H1 (cell line): ENCODE results near the gene SH3PXD2B. TPM values are rescaled to one million over a fixed set of nuclear protein-coding genes. Genes with fewer than 3 reads are reported as not detected.

Experiments
- CTCF ChIA-PET: fragments of 300-600 bp; sonication (Branson Sonifier 250); formaldehyde crosslinking; loops from one replicate; lab custom pipeline; 2021; ENCODE audit not compliant: partially characterized antibody; lab: Charles Lee
- POLR2A ChIA-PET: fragments of 300-600 bp; sonication (Branson Sonifier 250); formaldehyde crosslinking; loops from one replicate; lab custom pipeline; 2021; ENCODE audit warnings: inconsistent platforms; ENCODE audit not compliant: partially characterized antibody; lab: Charles Lee
- DNase-seq, 2 experiments: peaks; one replicate each; pipeline versions ENCODE4 v3.0.0 to v3.0.0-alpha.2; 2010 to 2022; ENCODE audit warnings: low spot score in 2 of 2, low read depth in 1 of 2, mixed read lengths in 1 of 2
- FAIRE-seq: peaks from 2 replicates; lab custom pipeline; 2011; peaks lifted over from hg19 to GRCh38; lab: Jason Lieb, UNC
- H2AFZ ChIP-seq: 2 replicates; pipeline ENCODE4 v1.8.1; 2012; ENCODE audit warnings: low read length, inconsistent platforms
- H2AK5ac ChIP-seq: 2 replicates; pipeline ENCODE4 v1.6.1; 2013; ENCODE audit warnings: low read depth, low read length
- H2BK120ac ChIP-seq: replicated peaks from 2 replicates; pipeline ENCODE3; 2013; ENCODE audit warnings: low read depth, low read length, inconsistent platforms
- H2BK12ac ChIP-seq: 2 replicates; pipeline ENCODE4 v1.6.1; 2013; ENCODE audit warnings: low read depth, low read length
- H2BK15ac ChIP-seq: 2 replicates; pipeline ENCODE4 v1.6.1; 2013; ENCODE audit warnings: low read length
- H2BK20ac ChIP-seq: 2 replicates; pipeline ENCODE4 v1.6.1; 2013; ENCODE audit warnings: low read length
- H2BK5ac ChIP-seq: 2 replicates; pipeline ENCODE4 v1.6.1; 2013; ENCODE audit warnings: low read depth, low read length
- H3K14ac ChIP-seq: 2 replicates; pipeline ENCODE4 v1.6.1; 2013; ENCODE audit warnings: inconsistent platforms; ENCODE audit not compliant: insufficient read length
- H3K18ac ChIP-seq: 2 replicates; pipeline ENCODE4 v1.6.1; 2013; ENCODE audit warnings: low read length; ENCODE audit errors: extremely low read depth
- H3K23ac ChIP-seq: 2 replicates; pipeline ENCODE4 v1.6.1; 2013; ENCODE audit warnings: inconsistent platforms; ENCODE audit not compliant: insufficient read length
- H3K23me2 ChIP-seq: 2 replicates; pipeline ENCODE4 v1.6.1; 2013; ENCODE audit warnings: low read depth, low read length
- H3K27ac ChIP-seq: 2 replicates; pipeline ENCODE4 v1.6.1; 2011; ENCODE audit warnings: low read depth, low read length, inconsistent platforms
- H3K27me3 ChIP-seq, 4 experiments: replicated peaks in 1 of 4; 1 replicate in 1 of 4; 2 replicates in 3 of 4; pipeline versions ENCODE4 v1.6.1 to v1.8.1; 2011 to 2013; ENCODE audit warnings: low read length in 3 of 4, mild to moderate bottlenecking in 3 of 4, inconsistent platforms in 2 of 4, mixed read lengths in 2 of 4, moderate library complexity in 1 of 4; ENCODE audit not compliant: control insufficient read depth in 3 of 4, insufficient read depth in 3 of 4; ENCODE audit errors: extremely low read depth in 1 of 4
- H3K36me3 ChIP-seq, 4 experiments: 2 replicates each; pipeline versions ENCODE4 v1.6.1 to v1.8.1; 2011 to 2013; ENCODE audit warnings: mild to moderate bottlenecking in 4 of 4, low read length in 3 of 4, moderate library complexity in 2 of 4, control low read depth in 1 of 4, inconsistent platforms in 1 of 4; ENCODE audit not compliant: insufficient read depth in 4 of 4, control insufficient read depth in 2 of 4
- H3K4ac ChIP-seq: replicated peaks from 2 replicates; pipeline ENCODE3; 2013; ENCODE audit warnings: low read length, low read depth, mixed read lengths, inconsistent platforms; ENCODE audit not compliant: insufficient read length
- H3K4me1 ChIP-seq, 4 experiments: replicated peaks in 1 of 4; 1 replicate in 1 of 4; 2 replicates in 3 of 4; pipeline versions ENCODE4 v1.6.1 to v1.8.1; 2011 to 2013; ENCODE audit warnings: low read length in 3 of 4, inconsistent platforms in 2 of 4, mixed read lengths in 1 of 4; ENCODE audit not compliant: insufficient read depth in 4 of 4, control insufficient read depth in 3 of 4
- H3K4me2 ChIP-seq, 2 experiments: 2 replicates each; pipeline versions ENCODE4 v1.6.1 to v1.8.1; 2011 to 2013; ENCODE audit warnings: low read depth in 2 of 2, low read length in 2 of 2, control low read depth in 1 of 2, inconsistent platforms in 1 of 2, mild to moderate bottlenecking in 1 of 2; ENCODE audit not compliant: insufficient read depth in 1 of 2
- H3K4me3 ChIP-seq, 4 experiments: fragments of 200-600, 300-600 bp in 1 of 4; sonication (generic), shearing (Covaris generic), sonication (Bioruptor Twin) in 1 of 4; 2 replicates each; pipeline versions ENCODE4 v1.5.1 to v1.8.1; 2011 to 2016; ENCODE audit warnings: low read length in 4 of 4, low read depth in 3 of 4, control low read depth in 2 of 4, inconsistent platforms in 2 of 4, mild to moderate bottlenecking in 2 of 4, mixed read lengths in 1 of 4, moderate library complexity in 1 of 4; ENCODE audit not compliant: insufficient read depth in 2 of 4; ENCODE audit errors: extremely low read depth in 1 of 4
- H3K56ac ChIP-seq: replicated peaks from 2 replicates; pipeline ENCODE3; 2013; ENCODE audit warnings: low read depth, mild to moderate bottlenecking, mixed read lengths, low read length, inconsistent platforms; ENCODE audit not compliant: insufficient read length
- H3K79me1 ChIP-seq: 2 replicates; pipeline ENCODE4 v1.6.1; 2013; ENCODE audit warnings: low read depth, low read length, control low read depth
- H3K79me2 ChIP-seq, 2 experiments: 2 replicates each; pipeline versions ENCODE4 v1.6.1 to v1.8.1; 2012 to 2013; ENCODE audit warnings: low read length in 2 of 2, mild to moderate bottlenecking in 2 of 2, inconsistent platforms in 1 of 2; ENCODE audit not compliant: insufficient read depth in 2 of 2, control insufficient read depth in 1 of 2
- H3K9ac ChIP-seq, 4 experiments: replicated peaks in 1 of 4; 1 replicate in 1 of 4; 2 replicates in 3 of 4; pipeline versions ENCODE4 v1.6.1 to v1.8.1; 2011 to 2013; ENCODE audit warnings: low read depth in 3 of 4, low read length in 3 of 4, control low read depth in 2 of 4, mild to moderate bottlenecking in 2 of 4, moderate library complexity in 2 of 4, inconsistent platforms in 1 of 4; ENCODE audit errors: extremely low read depth in 1 of 4
- H3K9me3 ChIP-seq, 2 experiments: 2 replicates each; pipeline versions ENCODE4 v1.6.1 to v1.8.1; 2012 to 2013; ENCODE audit warnings: mild to moderate bottlenecking in 2 of 2, moderate library complexity in 2 of 2, control low read depth in 1 of 2, inconsistent platforms in 1 of 2, low read depth in 1 of 2, low read length in 1 of 2, mixed read lengths in 1 of 2; ENCODE audit not compliant: insufficient read depth in 2 of 2
- H4K20me1 ChIP-seq, 2 experiments: replicated peaks in 1 of 2; 2 replicates each; pipeline versions ENCODE3 to v1.8.1; 2011 to 2013; ENCODE audit warnings: inconsistent platforms in 2 of 2, low read length in 2 of 2, mild to moderate bottlenecking in 1 of 2; ENCODE audit not compliant: insufficient read depth in 2 of 2, control insufficient read depth in 1 of 2
- H4K5ac ChIP-seq: 2 replicates; pipeline ENCODE4 v1.6.1; 2013; ENCODE audit warnings: low read length, low read depth, mixed read lengths, inconsistent platforms; ENCODE audit not compliant: insufficient read length
- H4K8ac ChIP-seq: 2 replicates; pipeline ENCODE4 v1.8.0; 2013; ENCODE audit warnings: mild to moderate bottlenecking, moderate library complexity, low read length, inconsistent platforms; ENCODE audit not compliant: insufficient read depth; ENCODE audit errors: extremely low read depth
- H4K91ac ChIP-seq: replicated peaks from 2 replicates; pipeline ENCODE3; 2013; ENCODE audit warnings: low read length, mixed read lengths, inconsistent platforms; ENCODE audit not compliant: insufficient read length
- ATF3 ChIP-seq: IDR thresholded peaks from 2 replicates; pipeline ENCODE4 v1.6.1; 2011; ENCODE audit warnings: low read depth, mild to moderate bottlenecking, low read length; ENCODE audit not compliant: insufficient read depth
- MAFK ChIP-seq: IDR thresholded peaks from 2 replicates; pipeline ENCODE4 v1.6.1; 2012; ENCODE audit warnings: low read depth, mild to moderate bottlenecking, improper control_type of control experiment, low read length
- SIX5 ChIP-seq: IDR thresholded peaks from 2 replicates; pipeline ENCODE4 v1.6.1; 2011; ENCODE audit warnings: mild to moderate bottlenecking, low read depth, low read length
- SUZ12 ChIP-seq: fragments of 200-600 bp; sonication (generic); IDR thresholded peaks from 2 replicates; pipeline ENCODE4 v1.6.1; 2012; ENCODE audit warnings: mild to moderate bottlenecking, inconsistent platforms, low read length, moderate library complexity, mixed read lengths
- WGBS, 2 experiments: shearing (Covaris generic) in 1 of 2; methylation state at CpG; one replicate each; pipeline versions ENCODE4 v1.1.6 to v1.1.7; 2013 to 2015; ENCODE audit warnings: low lambda C conversion rate in 2 of 2, mixed read lengths in 2 of 2, inconsistent platforms in 1 of 2, low coverage in 1 of 2, missing lambda C conversion rate in 1 of 2; ENCODE audit not compliant: insufficient replicate concordance in 2 of 2, insufficient coverage in 1 of 2, insufficient read length in 1 of 2; ENCODE audit errors: extremely low coverage in 1 of 2, missing lambda C conversion rate in 1 of 2; 5-methylcytosine and 5-hydroxymethylcytosine counted together
- polyA plus RNA-seq, 7 experiments: library from polyadenylated mRNA; depleted of rRNA in 3 of 7; stranded (reverse) in 5 of 7; unstranded in 2 of 7; fragments of >200 nt in 5 of 7; fragments of 200-250 nt in 2 of 7; gene quantifications; 1 replicate in 5 of 7; 2 replicates in 1 of 7; 4 replicates in 1 of 7; pipeline versions ENCODE4 v1.2.1 to v1.2.3, GENCODE V29; 2011 to 2013; ENCODE audit warnings: missing spikeins in 2 of 7, mixed read lengths in 2 of 7
- total RNA-seq: library from RNA; stranded (reverse); fragmentation: NEBNext Ultra II Directional; extraction: Animal tissue kit (Norgen Biotek cat#: 25700); gene quantifications from 2 replicates; pipeline ENCODE4 v1.2.1, GENCODE V29; 2021

The SH3PXD2B gene
- total and polyA plus RNA-seq, 2 of the 8 experiments (the other 6 are each of a cell fraction or from before 2014, with no cell fraction given): 32.9 to 72.9 TPM

- no peak overlapping the region for H3K27ac ChIP-seq
Measured at GRCh38 chr5:172425402-172425801, 28.9 kb downstream of the SH3PXD2B start.

More at GRCh38 chr5:172425402-172425801, 28.9 kb downstream of the SH3PXD2B start:
- Histone ChIP-seq H2BK120ac (no peak overlapping the region), H3K23ac (no peak overlapping the region), H4K20me1 (peaks cover 6 to 39% of the 10 kb centered on the region in 2 experiments), H2BK15ac (no peak overlapping the region), H3K4me1 (peaks cover 0 to 3% (median 0%) of the 10 kb centered on the region in 4 experiments; a peak in 2 of 7 replicates), H3K9ac (no peak overlapping the region), H3K4me2 (no peak overlapping the region), H3K56ac (no peak overlapping the region), H2AK5ac (no peak overlapping the region), H2BK20ac (no peak overlapping the region), H4K91ac (no peak overlapping the region), H4K5ac (no peak overlapping the region), H3K27me3 (no peaks in the 10 kb centered on the region), H2AFZ (no peak overlapping the region), H3K14ac (no peak overlapping the region), H3K23me2 (no peaks in the 10 kb centered on the region), H3K9me3 (no peaks in the 10 kb centered on the region), H3K18ac (no peak overlapping the region), H4K8ac (no peak overlapping the region)
- FAIRE-seq: no peak
- 90% methylated on average over 12 of the region's 12 CpGs; no CpG with 5 or more reads in 1 of the 2 experiments for WGBS, 2 experiments
- POLR2A ChIA-PET: interaction anchor here (1.0 kb wide), 1 partner anchor 13 kb away, joined by 3 read pairs; no protein-coding TSS in a partner anchor
- TF ChIP-seq SUZ12 (no peak), ATF3 (no peak), SIX5 (no peak), MAFK (no peak)
- TF ChIP-seq, all 59 proteins: peak for 0
- no peak overlapping the region for H3K4me3 ChIP-seq
- no peak for DNase-seq
- peaks cover 0 to 52% of the 10 kb centered on the region in 2 experiments; a peak in 3 of 4 replicates for H3K79me2 ChIP-seq
- no peak overlapping the region for H3K4ac ChIP-seq
- no peak overlapping the region for H2BK12ac ChIP-seq
- peaks cover 12% of the 10 kb centered on the region for H3K79me1 ChIP-seq
- H3K36me3 ChIP-seq: peaks cover 0 to 19% (median 7%) of the 10 kb centered on the region in 4 experiments; a peak in 4 of 8 replicates
- no peak overlapping the region; the same call in 1 of the 2 replicates for H2BK5ac ChIP-seq
- CTCF ChIA-PET: interaction anchor here (0.6 to 7.1 kb wide), 4 partner anchors 15 to 75 kb away, joined by 3 to 36 read pairs (median 5); no protein-coding TSS in a partner anchor
